Esophagus muscularis mucosa (tissue), 4 donors: ENCODE results near the gene SELENOO. TPM values are rescaled to one million over a fixed set of nuclear protein-coding genes. Genes with fewer than 3 reads are reported as not detected.

Experiments
- DNase-seq: peaks from one replicate; pipeline ENCODE4 v3.0.0-alpha.2; 2017; ENCODE audit errors: extremely low spot score
- H3K27ac ChIP-seq, 4 donors: fragments of 200-600 bp; sonication (generic); replicated peaks in 1 of 4; 1 replicate in 3 of 4; 2 replicates in 1 of 4; pipeline ENCODE4 v1.5.1; 2016 to 2019; ENCODE audit warnings: mild to moderate bottlenecking in 1 of 4
- H3K27me3 ChIP-seq, 4 donors: fragments of 200-600 bp; sonication (generic); one replicate each; pipeline versions ENCODE4 v1.5.1 to v1.6.0; 2016 to 2019
- H3K36me3 ChIP-seq, 4 donors: fragments of 200-600 bp; sonication (generic); one replicate each; pipeline ENCODE4 v1.5.1; 2016 to 2019
- H3K4me1 ChIP-seq, 4 donors: fragments of 200-600 bp; sonication (generic); one replicate each; pipeline ENCODE4 v1.5.1; 2016 to 2019
- H3K4me3 ChIP-seq, 4 donors: fragments of 200-600 bp; sonication (generic); 1 replicate in 2 of 4; 2 replicates in 2 of 4; pipeline ENCODE4 v1.5.1; 2016 to 2019; ENCODE audit warnings: mild to moderate bottlenecking in 4 of 4, moderate library complexity in 1 of 4
- H3K9me3 ChIP-seq, 4 donors: fragments of 200-600 bp; sonication (generic); 1 replicate in 3 of 4; 2 replicates in 1 of 4; pipeline ENCODE4 v1.5.1; 2016 to 2019
- EP300 ChIP-seq: sonication (generic); formaldehyde crosslinking; IDR thresholded peaks from one replicate; pipeline ENCODE4 v1.6.1; 2017; ENCODE audit warnings: antibody characterized with exemption
- POLR2A ChIP-seq: fragments of 450-650 bp; IDR thresholded peaks from one replicate; pipeline ENCODE4 v1.6.1; 2017; ENCODE audit warnings: antibody characterized with exemption, moderate library complexity, mild to moderate bottlenecking, low read depth
- POLR2AphosphoS5 ChIP-seq, 2 donors: sonication (generic); formaldehyde crosslinking; IDR thresholded peaks; one replicate each; pipeline ENCODE4 v1.6.1; 2017; ENCODE audit warnings: antibody characterized with exemption in 2 of 2
- WGBS: methylation state at CpG from one replicate; pipeline ENCODE4 v1.1.5; 2018; 5-methylcytosine and 5-hydroxymethylcytosine counted together
- intact Hi-C: fragments of 100-400 bp; cut with DNase I; formaldehyde crosslinking; loops from one replicate; pipeline ENCODE4 v1.15.1; 2023
- total RNA-seq, 4 donors: library from RNA; depleted of rRNA; stranded (reverse); fragments of >200 nt; gene quantifications; one replicate each; pipeline versions ENCODE4 v1.1.0 to v1.2.1, GENCODE V29; 2016
- TF ChIP-seq, protein P1 (sequence below), 3 experiments: fragments of 200-600 bp in 2 of 3; fragments of 450-650 bp in 1 of 3; sonication (generic) in 2 of 3; IDR thresholded peaks; one replicate each; pipeline ENCODE4 v1.5.1; 2017 to 2019; ENCODE audit warnings: antibody characterized with exemption in 3 of 3, mild to moderate bottlenecking in 2 of 3, moderate library complexity in 1 of 3

Gene SELENOO
- total RNA-seq, 4 donors from 2014 or later, result 22.4 to 41.0 (median 23.0) TPM

DNA sequence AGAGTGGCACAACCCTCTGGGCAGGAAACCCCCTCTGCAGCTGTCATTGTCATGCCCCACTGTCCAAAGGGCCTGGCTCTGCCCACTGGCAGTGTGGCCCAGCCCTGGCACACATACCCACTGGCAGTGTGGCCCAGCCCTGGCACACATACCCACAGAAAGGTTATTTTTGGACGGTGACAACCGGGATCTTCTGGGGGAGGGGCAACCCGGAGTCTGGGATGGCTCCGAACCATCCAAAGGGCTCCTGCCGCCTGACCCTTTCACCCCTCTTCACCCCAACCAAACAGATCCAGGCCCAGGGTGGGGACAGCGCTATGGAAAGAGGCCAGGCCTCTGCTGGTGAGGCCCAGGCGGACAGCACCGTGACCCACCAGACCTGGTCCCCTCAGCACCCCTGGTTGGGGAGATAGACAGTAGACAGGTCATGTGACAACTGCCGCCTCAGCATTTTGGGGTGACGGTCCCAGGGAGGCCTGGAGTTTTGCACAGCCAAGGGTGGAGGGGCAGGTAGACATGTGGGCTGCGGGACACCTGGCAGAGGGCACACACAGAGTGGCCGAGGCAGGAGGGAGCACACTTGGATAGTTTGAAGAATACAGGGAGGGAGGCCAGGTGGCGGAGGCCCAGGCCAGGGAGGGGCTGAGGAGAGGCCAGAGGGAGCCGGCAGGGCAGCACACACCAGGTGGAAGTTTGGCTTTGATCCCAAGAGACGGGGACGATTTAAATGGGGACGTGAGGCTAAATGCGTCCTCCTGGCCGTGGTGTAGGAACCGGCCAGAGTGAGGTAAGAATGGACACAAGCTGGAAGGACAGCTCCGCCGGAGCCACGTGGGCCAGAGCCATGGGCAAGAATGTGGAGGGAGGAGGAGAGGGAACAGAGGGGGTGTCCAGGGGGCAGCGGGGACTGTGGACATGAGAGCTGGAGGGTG lies 57.8 kb downstream of the SELENOO start:
- intact Hi-C loops, result no loop called here

DNA sequence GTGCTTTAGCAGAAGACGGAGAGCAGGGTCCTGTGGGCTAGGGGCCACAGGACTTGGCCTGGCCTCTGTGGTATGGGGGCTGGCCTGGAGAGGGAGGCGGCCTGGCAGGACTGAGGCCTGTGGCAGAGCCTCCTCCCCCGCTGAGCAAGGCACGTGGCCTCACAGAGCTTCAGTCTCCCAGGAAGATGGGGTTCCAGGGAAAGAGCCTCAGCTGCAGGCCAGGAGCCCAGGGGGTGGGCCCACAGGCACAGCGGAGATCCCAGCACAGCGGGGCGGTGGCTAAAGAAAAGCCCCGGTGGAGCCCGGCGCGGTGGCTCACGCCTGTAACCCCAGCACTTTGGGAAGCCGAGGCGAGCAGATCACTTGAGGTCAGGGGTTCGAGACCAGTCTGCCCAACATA lies 58.5 kb downstream of the SELENOO start:
- H3K36me3 ChIP-seq, result peaks cover 0 to 25% (median 8%) of the 10 kb centered on the region in 4 donors
- intact Hi-C loops, result no loop called here
- H3K27me3 ChIP-seq, result peaks cover 0 to 45% (median 0%) of the 10 kb centered on the region in 4 donors
- DNase-seq, result no peak
- H3K9me3 ChIP-seq, result no peaks in the 10 kb centered on the region
- no peak for TF ChIP-seq POLR2AphosphoS5 (IDR thresholded peaks at IDR 0.05)
- TF ChIP-seq EP300, result no peak
- TF ChIP-seq POLR2A, result no peak
- TF ChIP-seq, protein P1, sequence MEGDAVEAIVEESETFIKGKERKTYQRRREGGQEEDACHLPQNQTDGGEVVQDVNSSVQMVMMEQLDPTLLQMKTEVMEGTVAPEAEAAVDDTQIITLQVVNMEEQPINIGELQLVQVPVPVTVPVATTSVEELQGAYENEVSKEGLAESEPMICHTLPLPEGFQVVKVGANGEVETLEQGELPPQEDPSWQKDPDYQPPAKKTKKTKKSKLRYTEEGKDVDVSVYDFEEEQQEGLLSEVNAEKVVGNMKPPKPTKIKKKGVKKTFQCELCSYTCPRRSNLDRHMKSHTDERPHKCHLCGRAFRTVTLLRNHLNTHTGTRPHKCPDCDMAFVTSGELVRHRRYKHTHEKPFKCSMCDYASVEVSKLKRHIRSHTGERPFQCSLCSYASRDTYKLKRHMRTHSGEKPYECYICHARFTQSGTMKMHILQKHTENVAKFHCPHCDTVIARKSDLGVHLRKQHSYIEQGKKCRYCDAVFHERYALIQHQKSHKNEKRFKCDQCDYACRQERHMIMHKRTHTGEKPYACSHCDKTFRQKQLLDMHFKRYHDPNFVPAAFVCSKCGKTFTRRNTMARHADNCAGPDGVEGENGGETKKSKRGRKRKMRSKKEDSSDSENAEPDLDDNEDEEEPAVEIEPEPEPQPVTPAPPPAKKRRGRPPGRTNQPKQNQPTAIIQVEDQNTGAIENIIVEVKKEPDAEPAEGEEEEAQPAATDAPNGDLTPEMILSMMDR (IDR thresholded peaks at IDR 0.05), result no peak
- peaks cover 25 to 42% (median 32%) of the 10 kb centered on the region in 4 donors for H3K4me1 ChIP-seq
- WGBS, result 90% methylated on average over 12 of the region's 15 CpGs
- H3K27ac ChIP-seq, result no peak overlapping the region
- no peak overlapping the region for H3K4me3 ChIP-seq

More for the DNA sequence above, 57.8 kb downstream of the SELENOO start:
- H3K9me3 ChIP-seq, result no peaks in the 10 kb centered on the region
- peaks cover 0 to 45% (median 0%) of the 10 kb centered on the region in 4 donors for H3K27me3 ChIP-seq
- no peak overlapping the region for H3K4me3 ChIP-seq
- WGBS, result 79% methylated on average over 24 of the region's 24 CpGs
- peaks cover 25 to 42% (median 32%) of the 10 kb centered on the region in 4 donors for H3K4me1 ChIP-seq
- DNase-seq, result no peak
- H3K36me3 ChIP-seq, result peaks cover 0 to 25% (median 8%) of the 10 kb centered on the region in 4 donors
- H3K27ac ChIP-seq, result no peak overlapping the region
- no peak for TF ChIP-seq POLR2AphosphoS5 (IDR thresholded peaks at IDR 0.05)
- TF ChIP-seq, protein P1 (IDR thresholded peaks at IDR 0.05), result no peak
- TF ChIP-seq POLR2A, result no peak
- no peak for TF ChIP-seq EP300

DNA sequence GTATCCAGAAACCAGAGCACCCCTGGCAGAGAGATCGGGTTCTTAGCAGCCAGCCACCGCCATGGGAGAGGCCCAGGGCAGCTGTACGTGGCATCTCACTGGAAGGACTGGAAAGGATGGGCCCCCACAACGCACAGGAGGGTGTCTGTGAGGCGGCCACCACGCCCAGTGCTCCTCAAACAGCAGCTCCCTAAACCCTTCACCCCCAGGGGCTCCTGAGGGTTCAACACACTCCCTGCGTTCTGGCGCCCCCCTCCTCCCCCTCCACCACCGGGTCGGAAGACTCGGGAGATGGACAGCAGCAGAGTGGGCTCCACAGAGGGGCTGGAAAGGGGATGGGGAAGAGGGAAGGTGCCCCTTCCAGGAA lies 59.6 kb downstream of the SELENOO start:
- intact Hi-C loops, result no loop called here
- Histone ChIP-seq H3K27ac (peak overlapping the region; percentile 55 to 79 (median 63)), H3K4me3 (peak overlapping the region; percentile 57 to 71 (median 60))

DNA sequence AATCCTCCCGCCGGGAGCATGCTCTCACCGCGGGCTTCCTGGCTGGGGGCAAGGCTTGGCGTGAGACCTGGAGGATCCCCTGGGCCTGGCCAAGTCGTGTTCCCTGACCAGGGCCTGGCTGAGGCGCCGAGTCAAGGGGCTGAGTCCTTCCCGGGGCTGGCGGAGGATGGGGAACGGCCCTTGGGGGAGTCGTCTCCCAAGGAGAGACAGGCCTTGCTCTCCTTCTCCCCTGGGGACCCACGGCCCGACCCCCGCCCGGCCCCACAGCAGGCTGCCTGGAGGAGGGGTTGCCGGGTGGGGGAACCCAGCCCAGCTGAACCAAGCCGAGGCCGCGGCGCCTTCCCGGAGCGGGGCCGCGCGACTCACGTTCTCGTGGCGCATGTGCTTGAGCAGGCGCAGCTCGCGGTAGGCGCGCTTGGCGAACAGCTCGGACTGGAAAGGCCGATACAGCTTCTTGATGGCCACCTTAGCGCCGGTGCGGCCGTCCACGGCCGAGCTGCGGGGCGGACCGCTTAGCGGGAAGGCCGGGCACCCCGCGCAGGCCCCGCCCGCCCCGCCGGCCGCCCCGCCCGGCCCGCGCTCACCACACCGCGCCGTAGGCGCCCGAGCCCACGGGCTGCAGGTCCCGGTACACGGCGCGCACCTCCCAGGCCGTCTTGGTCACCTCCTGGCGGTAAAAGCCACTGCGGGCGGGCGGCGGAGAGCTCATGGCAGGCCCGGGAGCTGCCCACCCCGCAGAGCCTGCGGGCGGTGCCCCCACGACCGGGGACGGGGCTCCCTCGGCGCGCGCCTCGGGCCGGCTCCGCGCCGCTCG lies 60.2 kb downstream of the SELENOO start:
- Histone ChIP-seq H3K9me3 (no peaks in the 10 kb centered on the region), H3K4me3 (peak overlapping the region; percentile 57 to 71 (median 60)), H3K36me3 (peaks cover 0 to 17% (median 3%) of the 10 kb centered on the region in 4 donors), H3K27me3 (peaks cover 0 to 45% (median 0%) of the 10 kb centered on the region in 4 donors), H3K27ac (peak overlapping the region; percentile 55 to 79 (median 63)), H3K4me1 (peaks cover 25 to 42% (median 32%) of the 10 kb centered on the region in 4 donors)
- no peak for DNase-seq
- TF ChIP-seq EP300 (no peak), POLR2A (no peak), POLR2AphosphoS5 (IDR thresholded peaks at IDR 0.05) (no peak)
- TF ChIP-seq, protein P1 (IDR thresholded peaks at IDR 0.05), result no peak
- intact Hi-C loops, result no loop called here
- 2% methylated on average over 22 of the region's 92 CpGs for WGBS

More for the DNA sequence above, 59.6 kb downstream of the SELENOO start:
- peaks cover 0 to 21% (median 4%) of the 10 kb centered on the region in 4 donors for H3K36me3 ChIP-seq
- TF ChIP-seq, protein P1 (IDR thresholded peaks at IDR 0.05), result no peak
- TF ChIP-seq POLR2A (no peak), POLR2AphosphoS5 (IDR thresholded peaks at IDR 0.05) (no peak), EP300 (no peak)
- no peaks in the 10 kb centered on the region for H3K9me3 ChIP-seq
- peaks cover 0 to 45% (median 0%) of the 10 kb centered on the region in 4 donors for H3K27me3 ChIP-seq
- H3K4me1 ChIP-seq, result peaks cover 25 to 42% (median 32%) of the 10 kb centered on the region in 4 donors
- 17% methylated on average over 4 of the region's 11 CpGs for WGBS
- no peak for DNase-seq
